A549 (cell line): ENCODE results near the gene MAP3K14. TPM values are rescaled to one million over a fixed set of nuclear protein-coding genes. Genes with fewer than 3 reads are reported as not detected.

Experiments
- ATAC-seq, 2 experiments: fragments of 200-7000 bp in 1 of 2; fragments of >200 bp in 1 of 2; cut with Nextera tagmentation in 1 of 2; cut with Tn5 transposase in 1 of 2; 3 replicates each; pipeline versions ENCODE4 v1.8.0 to v1.9.1; 2018 to 2020; ENCODE audit warnings: mild to moderate bottlenecking in 1 of 2, moderate library complexity in 1 of 2
- CTCF ChIA-PET: fragments of 300-600 bp; sonication (Branson Sonifier 250); formaldehyde crosslinking; extraction: SDS; loops from one replicate; lab custom pipeline; 2021; ENCODE audit warnings: antibody characterized with exemption, inconsistent platforms; lab: Yijun Ruan, JAX
- POLR2A ChIA-PET: fragments of 350-600 bp; formaldehyde crosslinking; extraction: SDS; loops from one replicate; lab custom pipeline; 2021; ENCODE audit warnings: antibody characterized with exemption, inconsistent platforms; lab: Yijun Ruan, JAX
- DNase-seq, 2 experiments: peaks; one replicate each; pipeline versions ENCODE4 v3.0.0 to v3.0.0-alpha.2; 2011 to 2016; ENCODE audit warnings: low read depth in 1 of 2, low spot score in 1 of 2
- FAIRE-seq: peaks from 2 replicates; lab custom pipeline; 2011; peaks lifted over from hg19 to GRCh38; lab: Jason Lieb, UNC
- H3K27ac ChIP-seq, 2 experiments: fragments of >200 bp; sonication (Bioruptor Twin); formaldehyde crosslinking; 3 replicates each; pipeline ENCODE4 v1.5.1; 2016 to 2017
- H3K4me1 ChIP-seq: fragments of >200 bp; sonication (Bioruptor Twin); formaldehyde crosslinking; 3 replicates; pipeline ENCODE4 v1.6.1; 2016
- H3K4me2 ChIP-seq: fragments of >200 bp; sonication (Bioruptor Twin); formaldehyde crosslinking; 3 replicates; pipeline ENCODE4 v1.6.1; 2016
- H3K4me3 ChIP-seq: fragments of >200 bp; sonication (Bioruptor Twin); formaldehyde crosslinking; 3 replicates; pipeline ENCODE4 v1.5.1; 2016
- H3K9me3 ChIP-seq: fragments of >200 bp; sonication (Bioruptor Twin); formaldehyde crosslinking; 3 replicates; pipeline ENCODE4 v1.6.1; 2016
- EHF ChIP-seq: fragments of 250-450 bp; sonication (Bioruptor Pico); IDR thresholded peaks from 2 replicates; pipeline ENCODE4 v1.5.0; 2020; ENCODE audit warnings: mild to moderate bottlenecking
- HOXB13 ChIP-seq: fragments of 250-450 bp; sonication (Bioruptor Pico); IDR thresholded peaks from 2 replicates; pipeline ENCODE4 v1.5.0; 2020; ENCODE audit warnings: low read depth, mild to moderate bottlenecking, moderate library complexity
- HOXB5 ChIP-seq: fragments of 250-450 bp; sonication (Bioruptor Pico); IDR thresholded peaks from 2 replicates; pipeline ENCODE4 v1.5.0; 2020; ENCODE audit warnings: mild to moderate bottlenecking, moderate library complexity
- JUN ChIP-seq, 2 experiments: fragments of >200 bp; sonication (Bioruptor Twin); formaldehyde crosslinking; IDR thresholded peaks; 2 replicates in 1 of 2; 3 replicates in 1 of 2; pipeline ENCODE4 v1.6.1; 2016 to 2017
- KDM5A ChIP-seq: fragments of 200-600 bp; sonication (generic); IDR thresholded peaks from 2 replicates; pipeline ENCODE4 v1.6.1; 2016; ENCODE audit warnings: antibody characterized with exemption, mild to moderate bottlenecking
- MAZ ChIP-seq: fragments of 150-350 bp; IDR thresholded peaks from 2 replicates; pipeline ENCODE4 v1.6.1; 2014; ENCODE audit warnings: antibody characterized with exemption, low read depth, low read length, borderline replicate concordance
- MYC ChIP-seq: IDR thresholded peaks from 2 replicates; pipeline ENCODE4 v1.6.1; 2012; ENCODE audit warnings: mild to moderate bottlenecking, inconsistent platforms, low read length, improper control_type of control experiment, borderline replicate concordance
- NR3C1 ChIP-seq: fragments of >200 bp; sonication (Bioruptor Twin); formaldehyde crosslinking; IDR thresholded peaks from 3 replicates; pipeline ENCODE4 v1.6.1; 2017
- PHF8 ChIP-seq: fragments of 200-600 bp; sonication (generic); IDR thresholded peaks from 2 replicates; pipeline ENCODE4 v1.6.1; 2016; ENCODE audit warnings: low read depth, mild to moderate bottlenecking, antibody characterized with exemption, moderate library complexity, borderline replicate concordance
- POLR2A ChIP-seq: IDR thresholded peaks from 2 replicates; pipeline ENCODE4 v1.6.1; 2012; ENCODE audit warnings: mild to moderate bottlenecking, low read length
- RAD21 ChIP-seq, 2 experiments: fragments of >200 bp in 1 of 2; sonication (Bioruptor Twin) in 1 of 2; formaldehyde crosslinking in 1 of 2; IDR thresholded peaks in 1 of 2; conservative IDR thresholded peaks in 1 of 2; 2 replicates in 1 of 2; 3 replicates in 1 of 2; pipeline ENCODE4 v1.6.1; 2012 to 2018; ENCODE audit warnings: inconsistent platforms in 1 of 2
- RCOR1 ChIP-seq: fragments of 150-350 bp; IDR thresholded peaks from 2 replicates; pipeline ENCODE4 v1.6.1; 2014; ENCODE audit warnings: antibody characterized with exemption, low read length, low read depth
- RFX5 ChIP-seq: fragments of 450-650 bp; IDR thresholded peaks from 2 replicates; pipeline ENCODE4 v1.7.1; 2014; ENCODE audit warnings: antibody characterized with exemption, mild to moderate bottlenecking, moderate library complexity
- TP53 ChIP-seq: fragments of 250-450 bp; sonication (Bioruptor Pico); IDR thresholded peaks from 2 replicates; pipeline ENCODE4 v1.5.0; 2021; ENCODE audit warnings: mild to moderate bottlenecking, moderate library complexity
- WGBS: methylation state at CpG from one replicate; pipeline ENCODE4 v1.1.6; 2017; ENCODE audit errors: missing lambda C conversion rate; 5-methylcytosine and 5-hydroxymethylcytosine counted together
- polyA minus RNA-seq: library from RNA; depleted of rRNA, polyadenylated mRNA; stranded (reverse); fragments of >200 nt; gene quantifications from 2 replicates; pipeline ENCODE4 v1.2.3, GENCODE V29; 2011; rRNA and poly(A)+ RNA removed
- polyA plus RNA-seq, 4 experiments: library from polyadenylated mRNA; depleted of rRNA in 3 of 4; stranded (reverse); fragments of >200 nt; fragmentation: RNase III in 1 of 4; extraction: RNeasy Plus Mini Kit Qiagen cat#74134 plus additional on column Dnase treatment in 1 of 4; gene quantifications; 2 replicates in 3 of 4; 3 replicates in 1 of 4; pipeline ENCODE4 v1.2.3, GENCODE V29; 2011 to 2017
- TF ChIP-seq, protein P1 (sequence below): fragments of >200 bp; sonication (Bioruptor Twin); formaldehyde crosslinking; IDR thresholded peaks from 3 replicates; pipeline ENCODE4 v1.6.1; 2016
- TF ChIP-seq, protein P2 (sequence below): fragments of 250-450 bp; sonication (Bioruptor Pico); IDR thresholded peaks from 2 replicates; pipeline ENCODE4 v1.5.0; 2020; ENCODE audit warnings: low read depth, mild to moderate bottlenecking, moderate library complexity
- TF ChIP-seq, protein P3 (sequence below): fragments of 250-450 bp; sonication (Bioruptor Pico); IDR thresholded peaks from 2 replicates; pipeline ENCODE4 v1.5.0; 2021; ENCODE audit warnings: mild to moderate bottlenecking, moderate library complexity, borderline replicate concordance
- TF ChIP-seq, protein P4 (sequence below): fragments of 200-600 bp; sonication (generic); IDR thresholded peaks from 2 replicates; pipeline ENCODE4 v1.6.1; 2016; ENCODE audit warnings: antibody characterized with exemption, mild to moderate bottlenecking, moderate library complexity
- TF ChIP-seq, protein P5 (sequence below): fragments of >200 bp; sonication (Bioruptor Twin); formaldehyde crosslinking; IDR thresholded peaks from 3 replicates; pipeline ENCODE4 v1.5.1; 2016

MAP3K14 gene
- polyA plus RNA-seq (2011; rRNA removed), result 9.1 and 10.9 TPM in 2 replicates
- 39.9 and 49.0 TPM in 2 replicates for polyA plus RNA-seq (2012; cell fraction: cytosol; rRNA removed)
- polyA plus RNA-seq (2012; cell fraction: nucleus; rRNA removed), result 142 and 168 TPM in 2 replicates
- 30.7 to 53.6 TPM (median 34.5 TPM) in 3 replicates for polyA plus RNA-seq (2017; fragmentation: RNase III; extraction: RNeasy Plus Mini Kit Qiagen cat#74134 plus additional on column Dnase treatment)
- 12.0 and 13.0 TPM in 2 replicates for polyA minus RNA-seq

DNA sequence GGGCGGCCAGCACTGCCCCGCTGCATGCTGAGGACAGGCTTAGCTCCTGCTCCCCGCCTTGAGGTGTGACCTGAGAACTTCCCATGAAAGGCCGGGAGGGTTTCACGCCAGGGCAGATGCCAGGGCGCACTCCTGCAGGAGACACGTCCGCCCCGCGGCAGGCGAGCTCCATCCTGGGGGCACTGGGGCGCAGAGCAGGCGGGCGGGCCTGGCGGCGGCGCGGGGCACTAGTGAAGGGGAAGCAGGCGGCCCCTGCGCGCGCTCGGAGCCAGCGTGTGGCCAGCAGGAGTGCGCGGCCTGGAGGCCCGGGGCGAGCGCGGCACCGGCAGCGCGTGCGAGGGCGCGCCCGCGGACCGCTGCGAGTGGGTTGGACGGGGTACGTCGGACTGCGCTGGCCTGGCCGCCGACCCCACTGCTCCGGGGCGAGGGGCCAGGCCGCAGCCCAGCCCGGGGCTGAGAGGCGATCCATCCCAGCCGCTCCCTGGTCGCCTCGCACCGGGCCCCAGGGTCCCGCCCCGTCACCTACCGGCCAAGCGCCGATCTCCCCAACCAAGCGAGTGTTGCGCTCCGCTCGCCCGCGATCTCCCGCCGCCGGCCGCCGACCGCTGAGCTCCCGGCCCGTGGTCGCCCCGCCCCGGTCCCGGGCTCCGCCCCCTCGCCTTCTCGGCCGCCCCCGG lies at the start of gene MAP3K14:
Gene MAP3K14, minus strand, starts transcription at position 587 of the 677 bp plus-strand sequence. CDS start 26,275 bp downstream, outside the sequence.
- peaks cover 73% of the 10 kb centered on the region for H3K4me1 ChIP-seq
- no peaks in the 10 kb centered on the region for H3K9me3 ChIP-seq
- CTCF ChIA-PET, result interaction anchor here (0.6 to 39.8 kb wide), 24 partner anchors 9 to 182 kb away, joined by 3 to 640 read pairs (median 10); partner anchors contain the start of gene ACBD4
- POLR2A ChIA-PET, result interaction anchor here (0.6 to 3.5 kb wide), 32 partner anchors 9 to 255 kb away, joined by 3 to 105 read pairs (median 4); partner anchors contain the start of genes HEXIM1, HEXIM2 and NMT1
- peak within 1 kb of the TSS; percentile 90 for H3K4me2 ChIP-seq
- FAIRE-seq, result no peak
- peak within 1 kb of the TSS; percentile 95 for H3K27ac ChIP-seq
- peak within 1 kb of the TSS; percentile 69 for H3K4me3 ChIP-seq
- ATAC-seq, result peak; percentile 52 to 60
- WGBS, result 1% methylated on average over 35 of the region's 83 CpGs
- TF ChIP-seq, protein P1, sequence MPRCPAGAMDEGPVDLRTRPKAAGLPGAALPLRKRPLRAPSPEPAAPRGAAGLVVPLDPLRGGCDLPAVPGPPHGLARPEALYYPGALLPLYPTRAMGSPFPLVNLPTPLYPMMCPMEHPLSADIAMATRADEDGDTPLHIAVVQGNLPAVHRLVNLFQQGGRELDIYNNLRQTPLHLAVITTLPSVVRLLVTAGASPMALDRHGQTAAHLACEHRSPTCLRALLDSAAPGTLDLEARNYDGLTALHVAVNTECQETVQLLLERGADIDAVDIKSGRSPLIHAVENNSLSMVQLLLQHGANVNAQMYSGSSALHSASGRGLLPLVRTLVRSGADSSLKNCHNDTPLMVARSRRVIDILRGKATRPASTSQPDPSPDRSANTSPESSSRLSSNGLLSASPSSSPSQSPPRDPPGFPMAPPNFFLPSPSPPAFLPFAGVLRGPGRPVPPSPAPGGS, result peak; percentile 88; the same call in 2 of the 3 replicates
- no peak for TF ChIP-seq KDM5A
- TF ChIP-seq RCOR1, result no peak
- TF ChIP-seq TP53 (CRISPR knock-in tag), result peak; percentile 22; the same call in 1 of the 2 replicates
- TF ChIP-seq RAD21 (conservative IDR thresholded peaks at IDR 0.05 in 1 of 2, IDR thresholded peaks at IDR 0.05 in 1 of 2), result peak; percentile 7 to 9; a peak in 2 of 5 replicates
- peak in 1 of 2 experiments; percentile 93; a peak in 4 of 5 replicates for TF ChIP-seq JUN (IDR thresholded peaks at IDR 0.05)
- TF ChIP-seq NR3C1, result no peak
- peak; percentile 72; the same call in 1 of the 2 replicates for TF ChIP-seq HOXB13 (CRISPR knock-in tag)
- TF ChIP-seq, protein P2, sequence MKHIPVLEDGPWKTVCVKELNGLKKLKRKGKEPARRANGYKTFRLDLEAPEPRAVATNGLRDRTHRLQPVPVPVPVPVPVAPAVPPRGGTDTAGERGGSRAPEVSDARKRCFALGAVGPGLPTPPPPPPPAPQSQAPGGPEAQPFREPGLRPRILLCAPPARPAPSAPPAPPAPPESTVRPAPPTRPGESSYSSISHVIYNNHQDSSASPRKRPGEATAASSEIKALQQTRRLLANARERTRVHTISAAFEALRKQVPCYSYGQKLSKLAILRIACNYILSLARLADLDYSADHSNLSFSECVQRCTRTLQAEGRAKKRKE (CRISPR knock-in tag), result 0 out of 2 replicates have a peak, but pooled peaks have one; percentile 35
- TF ChIP-seq, protein P3, sequence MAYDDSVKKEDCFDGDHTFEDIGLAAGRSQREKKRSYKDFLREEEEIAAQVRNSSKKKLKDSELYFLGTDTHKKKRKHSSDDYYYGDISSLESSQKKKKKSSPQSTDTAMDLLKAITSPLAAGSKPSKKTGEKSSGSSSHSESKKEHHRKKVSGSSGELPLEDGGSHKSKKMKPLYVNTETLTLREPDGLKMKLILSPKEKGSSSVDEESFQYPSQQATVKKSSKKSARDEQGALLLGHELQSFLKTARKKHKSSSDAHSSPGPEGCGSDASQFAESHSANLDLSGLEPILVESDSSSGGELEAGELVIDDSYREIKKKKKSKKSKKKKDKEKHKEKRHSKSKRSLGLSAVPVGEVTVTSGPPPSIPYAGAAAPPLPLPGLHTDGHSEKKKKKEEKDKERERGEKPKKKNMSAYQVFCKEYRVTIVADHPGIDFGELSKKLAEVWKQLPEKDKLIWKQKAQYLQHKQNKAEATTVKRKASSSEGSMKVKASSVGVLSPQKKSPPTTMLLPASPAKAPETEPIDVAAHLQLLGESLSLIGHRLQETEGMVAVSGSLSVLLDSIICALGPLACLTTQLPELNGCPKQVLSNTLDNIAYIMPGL, result no peak
- peak; percentile 66; the same call in 1 of the 2 replicates for TF ChIP-seq MAZ
- peak; percentile 19; the same call in 1 of the 2 replicates for TF ChIP-seq EHF
- 0 out of 2 replicates have a peak, but pooled peaks have one; percentile 34 for TF ChIP-seq MYC
- TF ChIP-seq POLR2A, result peak; percentile 94
- 0 out of 2 replicates have a peak, but pooled peaks have one; percentile 81 for TF ChIP-seq HOXB5
- TF ChIP-seq, protein P4, sequence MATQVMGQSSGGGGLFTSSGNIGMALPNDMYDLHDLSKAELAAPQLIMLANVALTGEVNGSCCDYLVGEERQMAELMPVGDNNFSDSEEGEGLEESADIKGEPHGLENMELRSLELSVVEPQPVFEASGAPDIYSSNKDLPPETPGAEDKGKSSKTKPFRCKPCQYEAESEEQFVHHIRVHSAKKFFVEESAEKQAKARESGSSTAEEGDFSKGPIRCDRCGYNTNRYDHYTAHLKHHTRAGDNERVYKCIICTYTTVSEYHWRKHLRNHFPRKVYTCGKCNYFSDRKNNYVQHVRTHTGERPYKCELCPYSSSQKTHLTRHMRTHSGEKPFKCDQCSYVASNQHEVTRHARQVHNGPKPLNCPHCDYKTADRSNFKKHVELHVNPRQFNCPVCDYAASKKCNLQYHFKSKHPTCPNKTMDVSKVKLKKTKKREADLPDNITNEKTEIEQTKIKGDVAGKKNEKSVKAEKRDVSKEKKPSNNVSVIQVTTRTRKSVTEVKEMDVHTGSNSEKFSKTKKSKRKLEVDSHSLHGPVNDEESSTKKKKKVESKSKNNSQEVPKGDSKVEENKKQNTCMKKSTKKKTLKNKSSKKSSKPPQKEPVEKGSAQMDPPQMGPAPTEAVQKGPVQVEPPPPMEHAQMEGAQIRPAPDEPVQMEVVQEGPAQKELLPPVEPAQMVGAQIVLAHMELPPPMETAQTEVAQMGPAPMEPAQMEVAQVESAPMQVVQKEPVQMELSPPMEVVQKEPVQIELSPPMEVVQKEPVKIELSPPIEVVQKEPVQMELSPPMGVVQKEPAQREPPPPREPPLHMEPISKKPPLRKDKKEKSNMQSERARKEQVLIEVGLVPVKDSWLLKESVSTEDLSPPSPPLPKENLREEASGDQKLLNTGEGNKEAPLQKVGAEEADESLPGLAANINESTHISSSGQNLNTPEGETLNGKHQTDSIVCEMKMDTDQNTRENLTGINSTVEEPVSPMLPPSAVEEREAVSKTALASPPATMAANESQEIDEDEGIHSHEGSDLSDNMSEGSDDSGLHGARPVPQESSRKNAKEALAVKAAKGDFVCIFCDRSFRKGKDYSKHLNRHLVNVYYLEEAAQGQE, result 0 out of 2 replicates have a peak, but pooled peaks have one; percentile 16
- TF ChIP-seq, protein P5, sequence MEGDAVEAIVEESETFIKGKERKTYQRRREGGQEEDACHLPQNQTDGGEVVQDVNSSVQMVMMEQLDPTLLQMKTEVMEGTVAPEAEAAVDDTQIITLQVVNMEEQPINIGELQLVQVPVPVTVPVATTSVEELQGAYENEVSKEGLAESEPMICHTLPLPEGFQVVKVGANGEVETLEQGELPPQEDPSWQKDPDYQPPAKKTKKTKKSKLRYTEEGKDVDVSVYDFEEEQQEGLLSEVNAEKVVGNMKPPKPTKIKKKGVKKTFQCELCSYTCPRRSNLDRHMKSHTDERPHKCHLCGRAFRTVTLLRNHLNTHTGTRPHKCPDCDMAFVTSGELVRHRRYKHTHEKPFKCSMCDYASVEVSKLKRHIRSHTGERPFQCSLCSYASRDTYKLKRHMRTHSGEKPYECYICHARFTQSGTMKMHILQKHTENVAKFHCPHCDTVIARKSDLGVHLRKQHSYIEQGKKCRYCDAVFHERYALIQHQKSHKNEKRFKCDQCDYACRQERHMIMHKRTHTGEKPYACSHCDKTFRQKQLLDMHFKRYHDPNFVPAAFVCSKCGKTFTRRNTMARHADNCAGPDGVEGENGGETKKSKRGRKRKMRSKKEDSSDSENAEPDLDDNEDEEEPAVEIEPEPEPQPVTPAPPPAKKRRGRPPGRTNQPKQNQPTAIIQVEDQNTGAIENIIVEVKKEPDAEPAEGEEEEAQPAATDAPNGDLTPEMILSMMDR, result peak; percentile 20; the same call in 1 of the 3 replicates
- TF ChIP-seq PHF8, result peak; percentile 80; the same call in 1 of the 2 replicates
- TF ChIP-seq RFX5, result no peak
- TF ChIP-seq, all 56 proteins: peak for 14
- peak in 1 of 2 experiments; percentile 71 for DNase-seq
